NT2/D1 (cell line): ENCODE measurements around the gene EFCAB6.

Experiments used
- SUZ12 ChIP-seq: IDR thresholded peaks from 2 replicates; pipeline ENCODE4 v1.6.1; 2011; ENCODE audit not compliant: insufficient read length, insufficient read depth; ENCODE audit errors: extremely low read depth
- YY1 ChIP-seq: IDR thresholded peaks from 2 replicates; pipeline ENCODE4 v1.6.1; 2011; ENCODE audit not compliant: insufficient read length, insufficient read depth
- ZNF274 ChIP-seq: IDR thresholded peaks from 2 replicates; pipeline ENCODE4 v1.6.1; 2011; ENCODE audit warnings: mild to moderate bottlenecking, low read depth, low read length

DNA sequence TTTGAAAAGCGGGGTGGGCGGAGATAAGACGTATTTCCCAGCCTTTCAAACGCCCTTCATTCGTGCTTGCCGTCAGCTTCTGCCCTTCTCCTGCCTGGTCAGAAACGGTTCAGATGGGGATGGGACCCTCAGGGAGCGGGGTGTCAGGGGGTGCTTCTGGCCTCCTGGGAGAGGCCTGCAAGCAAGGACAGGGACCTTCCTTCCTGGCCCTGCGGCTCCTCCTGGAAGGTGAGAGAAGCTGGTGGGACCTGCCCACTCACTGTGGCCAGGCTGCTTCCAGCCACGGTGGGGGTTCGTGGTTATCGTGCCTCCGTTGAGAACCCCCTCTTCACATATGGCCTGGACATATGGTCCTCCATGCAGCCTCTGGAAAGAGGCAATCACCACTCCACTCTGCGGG is 295.7 kb downstream of the EFCAB6 start:
- TF ChIP-seq ZNF274 (no peak), SUZ12 (no peak), YY1 (no peak)
